DND-41 (cell line): ENCODE measurements around the gene SH3BGR.

Experiments used
- CTCF ChIP-seq: IDR thresholded peaks from 2 replicates; pipeline ENCODE4 v1.5.1; 2012; ENCODE audit warnings: borderline replicate concordance, low read length, moderate library complexity, mild to moderate bottlenecking; ENCODE audit not compliant: poor library complexity, severe bottlenecking; ENCODE audit errors: extremely low read depth
- EZH2 ChIP-seq: IDR thresholded peaks from 3 replicates; pipeline ENCODE4 v1.6.1; 2012; ENCODE audit warnings: borderline replicate concordance, low read depth, mild to moderate bottlenecking, moderate library complexity, low read length, inconsistent platforms; ENCODE audit not compliant: severe bottlenecking

- no peak for TF ChIP-seq CTCF
- no peak for TF ChIP-seq EZH2
Observed at GRCh38 chr21:39518847-39519210, 67.1 kb downstream of the SH3BGR start.
